Measurements from ENCODE around the gene RGS9. TPM values are rescaled to one million over a fixed set of nuclear protein-coding genes. Genes with fewer than 3 reads are reported as not detected.
A peak's percentile ranks its signal among the peaks of the same experiment; 100 is the strongest.

The RGS9 gene
- total RNA-seq, 1 donor from 2014 or later: 6.5 TPM

- Mint-ChIP-seq H3K4me1 (ENCODE audit: unreplicated experiment) (peaks cover 50% of the 10 kb centered on the region), H3K27ac (ENCODE audit: unreplicated experiment) (peak overlapping the region; percentile 79), H3K36me3 (ENCODE audit: unreplicated experiment) (no peaks in the 10 kb centered on the region), H3K4me3 (ENCODE audit: unreplicated experiment) (no peak overlapping the region), H3K9me3 (ENCODE audit: unreplicated experiment) (no peaks in the 10 kb centered on the region), H3K27me3 (ENCODE audit: unreplicated experiment) (no peaks in the 10 kb centered on the region)
- no peak for TF ChIP-seq CTCF (IDR thresholded peaks at IDR 0.05)
- no peak for DNase-seq (ENCODE audit: extremely low spot score, unreplicated experiment)
These were observed 53.4 kb downstream of the RGS9 start for GRCh38 chr17:65190467-65191097.

DNA sequence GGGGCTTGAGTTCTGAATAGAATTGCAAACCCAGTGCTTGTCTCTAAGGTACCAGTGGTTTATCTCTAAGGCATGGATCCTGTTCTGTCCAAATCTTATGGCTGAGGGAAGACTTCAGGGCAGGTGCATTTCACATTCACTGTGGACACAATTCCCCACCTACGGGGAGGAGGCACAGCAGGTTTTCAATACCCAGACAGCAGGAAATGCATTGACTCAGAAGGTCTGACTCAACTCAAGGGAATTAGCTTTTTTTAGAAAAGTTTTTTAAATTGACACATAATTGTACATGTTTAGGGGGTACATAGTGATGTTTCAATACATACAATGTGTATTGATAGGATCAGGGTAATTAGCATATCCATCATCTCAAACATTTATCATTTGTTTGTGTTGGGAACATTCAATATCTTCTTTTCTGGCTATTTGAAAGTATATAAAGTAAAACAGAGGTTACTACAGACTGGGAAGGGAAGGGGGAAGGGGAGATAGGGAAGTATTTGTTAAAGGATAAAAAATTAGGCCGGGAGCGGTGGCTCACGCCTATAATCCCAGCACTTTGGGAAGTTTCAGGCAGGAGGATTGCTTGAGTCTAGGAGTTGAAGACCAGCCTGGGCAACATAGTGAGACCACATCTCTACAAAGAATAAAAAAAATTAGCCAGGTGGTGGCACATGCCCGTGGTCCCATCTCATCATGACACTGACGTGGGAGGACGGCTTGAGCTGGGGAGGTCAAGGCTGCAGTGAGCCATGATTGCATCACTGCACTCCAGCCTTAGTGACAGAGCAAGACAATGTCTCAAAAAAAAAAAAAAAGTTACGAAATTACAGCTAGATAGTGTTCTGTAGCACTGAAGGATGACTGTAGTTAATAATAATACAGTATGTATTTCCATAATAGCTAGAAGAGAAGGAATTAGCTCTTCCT lies 54.9 kb downstream of the RGS9 start:
- no peak for TF ChIP-seq CTCF (IDR thresholded peaks at IDR 0.05)
- Mint-ChIP-seq H3K27me3 (ENCODE audit: unreplicated experiment) (no peaks in the 10 kb centered on the region), H3K9me3 (ENCODE audit: unreplicated experiment) (no peaks in the 10 kb centered on the region), H3K4me1 (ENCODE audit: unreplicated experiment) (peaks cover 44% of the 10 kb centered on the region), H3K36me3 (ENCODE audit: unreplicated experiment) (no peaks in the 10 kb centered on the region), H3K4me3 (ENCODE audit: unreplicated experiment) (peak overlapping the region; percentile 14), H3K27ac (ENCODE audit: unreplicated experiment) (peak overlapping the region; percentile 79)
- no peak for DNase-seq (ENCODE audit: extremely low spot score, unreplicated experiment)

- no peak for TF ChIP-seq CTCF (IDR thresholded peaks at IDR 0.05)
- Mint-ChIP-seq H3K4me3 (ENCODE audit: unreplicated experiment) (no peak overlapping the region), H3K36me3 (ENCODE audit: unreplicated experiment) (no peaks in the 10 kb centered on the region), H3K27ac (ENCODE audit: unreplicated experiment) (peak overlapping the region; percentile 61), H3K27me3 (ENCODE audit: unreplicated experiment) (no peaks in the 10 kb centered on the region), H3K9me3 (ENCODE audit: unreplicated experiment) (no peaks in the 10 kb centered on the region), H3K4me1 (ENCODE audit: unreplicated experiment) (peaks cover 44% of the 10 kb centered on the region)
- no peak for DNase-seq (ENCODE audit: extremely low spot score, unreplicated experiment)
These were observed 56.1 kb downstream of the RGS9 start for GRCh38 chr17:65193305-65193704.

DNA sequence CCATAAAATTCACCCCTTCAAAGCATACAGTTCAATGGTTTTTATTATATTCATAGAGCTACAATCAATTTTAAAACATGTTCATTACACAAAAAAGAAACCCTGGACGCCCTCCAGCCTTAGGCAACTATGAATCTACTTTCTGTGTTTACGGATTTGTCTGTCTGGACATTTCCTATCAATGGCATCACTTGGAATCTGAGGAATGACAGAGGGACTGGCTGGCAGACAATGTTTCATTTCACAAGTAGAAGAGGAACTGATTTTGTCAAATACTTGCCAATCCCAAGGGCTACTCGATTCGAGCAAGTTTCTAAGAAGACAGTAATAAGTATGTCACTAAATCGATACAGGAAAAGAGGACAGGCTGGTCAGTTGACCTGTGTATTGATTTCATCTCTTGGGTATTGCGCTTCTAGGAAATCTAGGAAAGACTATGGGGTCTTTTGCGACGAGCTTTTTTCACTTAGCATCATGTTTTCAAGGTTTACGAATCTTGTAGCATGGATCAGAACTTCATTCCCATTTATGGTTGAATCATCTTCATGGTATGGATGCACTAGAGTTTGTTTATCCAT lies 56.6 kb downstream of the RGS9 start:
- no peaks in the 10 kb centered on the region for H3K9me3 Mint-ChIP-seq (ENCODE audit: unreplicated experiment)
- H3K4me1 Mint-ChIP-seq (ENCODE audit: unreplicated experiment): peaks cover 44% of the 10 kb centered on the region
- H3K27me3 Mint-ChIP-seq (ENCODE audit: unreplicated experiment): no peaks in the 10 kb centered on the region
- no peaks in the 10 kb centered on the region for H3K36me3 Mint-ChIP-seq (ENCODE audit: unreplicated experiment)
- peak overlapping the region; percentile 15 for H3K4me3 Mint-ChIP-seq (ENCODE audit: unreplicated experiment)
- peak overlapping the region; percentile 61 for H3K27ac Mint-ChIP-seq (ENCODE audit: unreplicated experiment)
- DNase-seq (ENCODE audit: extremely low spot score, unreplicated experiment): no peak
- no peak for TF ChIP-seq CTCF (IDR thresholded peaks at IDR 0.05)

Data from osteocyte (in vitro differentiated cells).